ENCODE data around the gene CALHM6. TPM values are rescaled to one million over a fixed set of nuclear protein-coding genes. Genes with fewer than 3 reads are reported as not detected.
A peak's percentile ranks its signal among the peaks of the same experiment; 100 is the strongest.

CALHM6 gene
- total and polyA plus RNA-seq, 2 of the 8 experiments (the other 6 are each of a cell fraction or from before 2014, with no cell fraction given): 0.93 to 1.8 TPM

DNA sequence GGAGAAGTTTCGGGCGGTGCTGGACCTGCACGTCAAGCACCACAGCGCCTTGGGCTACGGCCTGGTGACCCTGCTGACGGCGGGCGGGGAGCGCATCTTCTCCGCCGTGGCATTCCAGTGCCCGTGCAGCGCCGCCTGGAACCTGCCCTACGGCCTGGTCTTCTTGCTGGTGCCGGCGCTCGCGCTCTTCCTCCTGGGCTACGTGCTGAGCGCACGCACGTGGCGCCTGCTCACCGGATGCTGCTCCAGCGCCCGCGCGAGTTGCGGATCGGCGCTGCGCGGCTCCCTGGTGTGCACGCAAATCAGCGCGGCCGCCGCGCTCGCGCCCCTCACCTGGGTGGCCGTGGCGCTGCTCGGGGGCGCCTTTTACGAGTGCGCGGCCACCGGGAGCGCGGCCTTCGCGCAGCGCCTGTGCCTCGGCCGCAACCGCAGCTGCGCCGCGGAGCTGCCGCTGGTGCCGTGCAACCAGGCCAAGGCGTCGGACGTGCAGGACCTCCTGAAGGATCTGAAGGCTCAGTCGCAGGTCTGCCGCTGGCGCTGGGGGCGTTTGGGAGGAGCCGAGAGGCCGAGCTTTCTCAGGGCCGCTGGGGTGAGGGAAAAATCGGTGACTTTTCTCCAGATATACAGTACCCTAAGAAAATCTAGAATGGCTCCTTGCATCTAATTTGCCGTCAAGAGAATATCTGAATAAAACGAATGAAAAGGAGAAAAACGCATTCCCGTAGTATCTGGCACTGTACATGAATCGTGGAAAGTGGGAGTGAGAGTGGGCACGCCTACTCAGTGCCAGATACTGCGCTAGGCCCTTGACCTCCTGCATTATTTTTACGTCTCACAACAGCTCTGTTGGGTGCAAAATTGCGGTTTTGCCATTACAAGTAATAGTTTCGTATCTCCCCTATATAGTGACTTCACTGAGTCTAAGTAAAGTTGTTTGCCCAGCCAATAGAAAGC lies 1.0 kb downstream of the CALHM6 start (continued):
- TF ChIP-seq, protein P1, sequence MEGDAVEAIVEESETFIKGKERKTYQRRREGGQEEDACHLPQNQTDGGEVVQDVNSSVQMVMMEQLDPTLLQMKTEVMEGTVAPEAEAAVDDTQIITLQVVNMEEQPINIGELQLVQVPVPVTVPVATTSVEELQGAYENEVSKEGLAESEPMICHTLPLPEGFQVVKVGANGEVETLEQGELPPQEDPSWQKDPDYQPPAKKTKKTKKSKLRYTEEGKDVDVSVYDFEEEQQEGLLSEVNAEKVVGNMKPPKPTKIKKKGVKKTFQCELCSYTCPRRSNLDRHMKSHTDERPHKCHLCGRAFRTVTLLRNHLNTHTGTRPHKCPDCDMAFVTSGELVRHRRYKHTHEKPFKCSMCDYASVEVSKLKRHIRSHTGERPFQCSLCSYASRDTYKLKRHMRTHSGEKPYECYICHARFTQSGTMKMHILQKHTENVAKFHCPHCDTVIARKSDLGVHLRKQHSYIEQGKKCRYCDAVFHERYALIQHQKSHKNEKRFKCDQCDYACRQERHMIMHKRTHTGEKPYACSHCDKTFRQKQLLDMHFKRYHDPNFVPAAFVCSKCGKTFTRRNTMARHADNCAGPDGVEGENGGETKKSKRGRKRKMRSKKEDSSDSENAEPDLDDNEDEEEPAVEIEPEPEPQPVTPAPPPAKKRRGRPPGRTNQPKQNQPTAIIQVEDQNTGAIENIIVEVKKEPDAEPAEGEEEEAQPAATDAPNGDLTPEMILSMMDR (IDR thresholded peaks at IDR 0.05; ENCODE audit: control extremely low read depth in 1 of 3, insufficient read depth in 1 of 3, low read depth in 1 of 3, low read length in 3 of 3): peak in 1 of 3 experiments; percentile 11; a peak in 1 of 4 replicates
- peak; percentile 71; the same call in 1 of the 2 replicates for TF ChIP-seq KDM1A (IDR thresholded peaks at IDR 0.05; ENCODE audit: borderline replicate concordance, low read length)
- no peak for TF ChIP-seq CEBPB (IDR thresholded peaks at IDR 0.05; ENCODE audit: low read depth, low read length)
- TF ChIP-seq TBP (IDR thresholded peaks at IDR 0.05; ENCODE audit: low read depth, low read length): peak; percentile 44; the same call in 1 of the 2 replicates
- TF ChIP-seq SRF (IDR thresholded peaks at IDR 0.05; ENCODE audit: low read depth, low read length): no peak
- no peak for TF ChIP-seq SP2 (IDR thresholded peaks at IDR 0.05; ENCODE audit: low read length)
- peak; percentile 28; the same call in 1 of the 2 replicates for TF ChIP-seq CREB1 (IDR thresholded peaks at IDR 0.05)
- TF ChIP-seq NRF1 (IDR thresholded peaks at IDR 0.05; ENCODE audit: low read depth, low read length): no peak
- TF ChIP-seq YY1 (IDR thresholded peaks at IDR 0.05; ENCODE audit: low read depth, low read length): no peak
- TF ChIP-seq, protein P2, sequence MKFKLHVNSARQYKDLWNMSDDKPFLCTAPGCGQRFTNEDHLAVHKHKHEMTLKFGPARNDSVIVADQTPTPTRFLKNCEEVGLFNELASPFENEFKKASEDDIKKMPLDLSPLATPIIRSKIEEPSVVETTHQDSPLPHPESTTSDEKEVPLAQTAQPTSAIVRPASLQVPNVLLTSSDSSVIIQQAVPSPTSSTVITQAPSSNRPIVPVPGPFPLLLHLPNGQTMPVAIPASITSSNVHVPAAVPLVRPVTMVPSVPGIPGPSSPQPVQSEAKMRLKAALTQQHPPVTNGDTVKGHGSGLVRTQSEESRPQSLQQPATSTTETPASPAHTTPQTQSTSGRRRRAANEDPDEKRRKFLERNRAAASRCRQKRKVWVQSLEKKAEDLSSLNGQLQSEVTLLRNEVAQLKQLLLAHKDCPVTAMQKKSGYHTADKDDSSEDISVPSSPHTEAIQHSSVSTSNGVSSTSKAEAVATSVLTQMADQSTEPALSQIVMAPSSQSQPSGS (IDR thresholded peaks at IDR 0.05; ENCODE audit: low read length): no peak
- TF ChIP-seq JUN (IDR thresholded peaks at IDR 0.05; ENCODE audit: low read depth, low read length): no peak
- no peak for TF ChIP-seq FOSL1 (IDR thresholded peaks at IDR 0.05; ENCODE audit: insufficient read depth, low read depth, low read length)
- TF ChIP-seq, protein P3, sequence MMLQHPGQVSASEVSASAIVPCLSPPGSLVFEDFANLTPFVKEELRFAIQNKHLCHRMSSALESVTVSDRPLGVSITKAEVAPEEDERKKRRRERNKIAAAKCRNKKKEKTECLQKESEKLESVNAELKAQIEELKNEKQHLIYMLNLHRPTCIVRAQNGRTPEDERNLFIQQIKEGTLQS (IDR thresholded peaks at IDR 0.05; ENCODE audit: insufficient read depth, low read depth, low read length): no peak
- peak; percentile 60 for TF ChIP-seq RNF2 (IDR thresholded peaks at IDR 0.05; ENCODE audit: borderline replicate concordance, low read depth, low read length, missing control alignments, poor library complexity, severe bottlenecking)
- no peak for TF ChIP-seq ZNF274 (IDR thresholded peaks at IDR 0.05; ENCODE audit: borderline replicate concordance, extremely low read depth, low read length)
- TF ChIP-seq, protein P4, sequence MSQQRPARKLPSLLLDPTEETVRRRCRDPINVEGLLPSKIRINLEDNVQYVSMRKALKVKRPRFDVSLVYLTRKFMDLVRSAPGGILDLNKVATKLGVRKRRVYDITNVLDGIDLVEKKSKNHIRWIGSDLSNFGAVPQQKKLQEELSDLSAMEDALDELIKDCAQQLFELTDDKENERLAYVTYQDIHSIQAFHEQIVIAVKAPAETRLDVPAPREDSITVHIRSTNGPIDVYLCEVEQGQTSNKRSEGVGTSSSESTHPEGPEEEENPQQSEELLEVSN (IDR thresholded peaks at IDR 0.05): peak; percentile 97
- TF ChIP-seq, protein P5, sequence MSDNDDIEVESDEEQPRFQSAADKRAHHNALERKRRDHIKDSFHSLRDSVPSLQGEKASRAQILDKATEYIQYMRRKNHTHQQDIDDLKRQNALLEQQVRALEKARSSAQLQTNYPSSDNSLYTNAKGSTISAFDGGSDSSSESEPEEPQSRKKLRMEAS (IDR thresholded peaks at IDR 0.05): peak; percentile 99

All from H1 (cell line).